Endodermal cell (in vitro differentiated cells): ENCODE results near the gene ELMO1. TPM values are rescaled to one million over a fixed set of nuclear protein-coding genes. Genes with fewer than 3 reads are reported as not detected.

Experiments
- DNase-seq: peaks from one replicate; pipeline ENCODE4 v3.0.0-alpha.2; 2017
- H3K27ac ChIP-seq: 2 replicates; pipeline ENCODE4 v1.5.1; 2013; ENCODE audit warnings: mild to moderate bottlenecking, low read depth, low read length, moderate library complexity
- H3K27me3 ChIP-seq: 2 replicates; pipeline ENCODE4 v1.6.1; 2013; ENCODE audit warnings: mild to moderate bottlenecking, low read length, moderate library complexity; ENCODE audit not compliant: insufficient read depth, control insufficient read depth, poor library complexity, severe bottlenecking
- H3K36me3 ChIP-seq: 2 replicates; pipeline ENCODE4 v1.7.0; 2013; ENCODE audit warnings: mild to moderate bottlenecking, low read length, moderate library complexity; ENCODE audit not compliant: control insufficient read depth, insufficient read depth
- H3K4me1 ChIP-seq: one replicate; pipeline ENCODE4 v1.7.0; 2013; ENCODE audit warnings: low read length; ENCODE audit not compliant: control insufficient read depth, insufficient read depth
- H3K4me3 ChIP-seq: 2 replicates; pipeline ENCODE4 v1.5.1; 2013; ENCODE audit warnings: mild to moderate bottlenecking, low read length, moderate library complexity
- H3K9ac ChIP-seq: 2 replicates; pipeline ENCODE4 v1.6.1; 2013; ENCODE audit warnings: mild to moderate bottlenecking, low read length, moderate library complexity; ENCODE audit not compliant: poor library complexity, severe bottlenecking; ENCODE audit errors: extremely low read depth
- H3K9me3 ChIP-seq: 2 replicates; pipeline ENCODE4 v1.6.1; 2013; ENCODE audit warnings: mild to moderate bottlenecking, low read length, moderate library complexity; ENCODE audit not compliant: control insufficient read depth
- H3K27ac Mint-ChIP-seq: 2 replicates; pipeline ENCODE4 v1.8.0; 2020; ENCODE audit warnings: mixed read lengths
- H3K27me3 Mint-ChIP-seq: 2 replicates; pipeline ENCODE4 v1.8.0; 2021; ENCODE audit warnings: mild to moderate bottlenecking, mixed read lengths; ENCODE audit not compliant: insufficient read depth
- H3K36me3 Mint-ChIP-seq: 2 replicates; pipeline ENCODE4 v1.8.0; 2020; ENCODE audit warnings: low read depth, mixed read lengths
- H3K4me1 Mint-ChIP-seq: 2 replicates; pipeline ENCODE4 v1.8.0; 2020; ENCODE audit warnings: mixed read lengths
- H3K4me3 Mint-ChIP-seq: 2 replicates; pipeline ENCODE4 v1.8.0; 2020; ENCODE audit warnings: mild to moderate bottlenecking, moderate library complexity, mixed read lengths
- H3K9me3 Mint-ChIP-seq: 2 replicates; pipeline ENCODE4 v1.8.0; 2020; ENCODE audit warnings: mild to moderate bottlenecking, mixed read lengths
- CTCF ChIP-seq: fragments of 200-600 bp; sonication (generic); conservative IDR thresholded peaks from 2 replicates; pipeline ENCODE4 v1.5.0; 2021; ENCODE audit warnings: antibody characterized with exemption, mild to moderate bottlenecking
- WGBS, 2 experiments: methylation state at CpG; one replicate each; pipeline versions ENCODE4 v1.1.5 to v1.1.7; 2013; ENCODE audit warnings: missing lambda C conversion rate in 2 of 2, mixed read lengths in 1 of 2; ENCODE audit not compliant: insufficient coverage in 1 of 2, insufficient read length in 1 of 2; 5-methylcytosine and 5-hydroxymethylcytosine counted together
- total RNA-seq, 2 donors: library from RNA; stranded (reverse); fragmentation: NEBNext Ultra II Directional in 1 of 2; extraction: Animal tissue kit (Norgen Biotek cat#: 25700) in 1 of 2; gene quantifications; 2 replicates in 1 of 2; 3 replicates in 1 of 2; pipeline ENCODE4 v1.2.1, GENCODE V29; 2021

Gene ELMO1
- total RNA-seq, 2 donors from 2014 or later: 120 to 131 TPM

DNA sequence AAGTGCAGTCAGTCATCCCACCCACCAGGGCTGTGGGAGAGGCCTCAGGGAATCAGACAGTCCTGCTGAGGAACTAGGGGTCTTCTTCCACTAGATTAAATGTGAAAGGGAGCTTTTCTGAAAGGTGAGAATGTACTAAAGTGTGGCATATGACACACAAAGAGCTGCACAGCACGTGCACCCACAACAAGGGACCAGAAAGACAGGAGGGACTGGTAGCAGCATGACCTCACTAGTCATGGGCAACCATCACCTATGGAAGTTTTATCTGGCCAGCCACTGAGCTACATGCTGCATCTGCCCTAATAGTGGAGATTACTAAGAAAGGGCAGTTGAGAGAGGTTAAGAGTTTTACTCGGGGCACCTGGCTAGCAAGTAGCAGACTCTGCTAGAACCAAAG, 519.9 kb downstream of the ELMO1 start:
- H3K36me3 ChIP-seq: no peaks in the 10 kb centered on the region
- peaks cover 7% of the 10 kb centered on the region for H3K27me3 Mint-ChIP-seq
- WGBS, 2 experiments: 87 to 89% methylated on average over 1 to 2 of the region's 2 CpGs
- H3K27ac ChIP-seq: no peak overlapping the region
- no peak overlapping the region for H3K4me3 Mint-ChIP-seq
- H3K36me3 Mint-ChIP-seq: peaks cover 13% of the 10 kb centered on the region
- no peak for DNase-seq
- H3K27me3 ChIP-seq: no peaks in the 10 kb centered on the region
- peaks cover 16% of the 10 kb centered on the region for H3K4me1 Mint-ChIP-seq
- H3K9me3 ChIP-seq: no peaks in the 10 kb centered on the region
- H3K9ac ChIP-seq: no peak overlapping the region
- peaks cover 5% of the 10 kb centered on the region for H3K4me1 ChIP-seq
- TF ChIP-seq CTCF: no peak
- no peak overlapping the region for H3K27ac Mint-ChIP-seq
- H3K9me3 Mint-ChIP-seq: no peaks in the 10 kb centered on the region
- no peak overlapping the region for H3K4me3 ChIP-seq

GRCh38 chr7:36928311-36928710, 520.4 kb downstream of the ELMO1 start:
- H3K27me3 Mint-ChIP-seq: peaks cover 7% of the 10 kb centered on the region

DNA sequence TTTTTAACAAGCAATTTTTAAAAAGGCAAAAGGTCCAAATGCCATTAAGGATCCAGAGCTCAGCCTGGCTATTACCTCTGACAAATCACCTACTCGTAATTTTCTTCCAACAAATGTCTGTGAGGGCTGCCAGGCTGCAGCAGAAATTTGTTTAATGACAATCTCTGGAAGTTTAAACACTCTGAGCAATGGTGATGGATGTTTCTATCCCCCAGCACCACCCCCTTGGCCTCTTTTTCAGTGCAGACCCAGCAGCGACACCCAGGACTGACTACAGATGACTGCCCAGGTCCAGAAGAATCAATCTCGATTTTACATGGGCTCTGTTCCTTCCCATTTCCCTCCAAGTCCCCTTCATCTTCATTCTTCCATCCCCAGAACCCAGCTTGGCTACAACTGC, 523.0 kb downstream of the ELMO1 start:
- Histone ChIP-seq H3K9ac (no peak overlapping the region), H3K4me3 (no peak overlapping the region), H3K9me3 (peaks cover 5% of the 10 kb centered on the region), H3K27ac (no peak overlapping the region), H3K36me3 (no peaks in the 10 kb centered on the region), H3K27me3 (no peaks in the 10 kb centered on the region), H3K4me1 (no peaks in the 10 kb centered on the region)
- no peak for DNase-seq
- Mint-ChIP-seq H3K36me3 (peaks cover 13% of the 10 kb centered on the region), H3K27me3 (no peaks in the 10 kb centered on the region), H3K9me3 (no peaks in the 10 kb centered on the region), H3K4me1 (peaks cover 6% of the 10 kb centered on the region), H3K27ac (peak overlapping the region; percentile 67), H3K4me3 (no peak overlapping the region)
- 93 to 100% methylated on average over 1 to 3 of the region's 3 CpGs for WGBS, 2 experiments
- TF ChIP-seq CTCF: no peak

More at GRCh38 chr7:36928311-36928710, 520.4 kb downstream of the ELMO1 start:
- Mint-ChIP-seq H3K27ac (no peak overlapping the region), H3K4me1 (peaks cover 12% of the 10 kb centered on the region), H3K4me3 (no peak overlapping the region), H3K36me3 (peaks cover 13% of the 10 kb centered on the region), H3K9me3 (no peaks in the 10 kb centered on the region)
- Histone ChIP-seq H3K36me3 (no peaks in the 10 kb centered on the region), H3K27ac (no peak overlapping the region), H3K9ac (no peak overlapping the region), H3K27me3 (no peaks in the 10 kb centered on the region), H3K9me3 (no peaks in the 10 kb centered on the region), H3K4me1 (peaks cover 5% of the 10 kb centered on the region), H3K4me3 (no peak overlapping the region)
- DNase-seq: no peak
- TF ChIP-seq CTCF: no peak
- 83 to 86% methylated on average over 3 to 5 of the region's 5 CpGs for WGBS, 2 experiments
